NT2/D1 (cell line): ENCODE results near the gene TAF1.

Experiments
- SUZ12 ChIP-seq: IDR thresholded peaks from 2 replicates; pipeline ENCODE4 v1.6.1; 2011; ENCODE audit not compliant: insufficient read length, insufficient read depth; ENCODE audit errors: extremely low read depth
- YY1 ChIP-seq: IDR thresholded peaks from 2 replicates; pipeline ENCODE4 v1.6.1; 2011; ENCODE audit not compliant: insufficient read length, insufficient read depth

DNA sequence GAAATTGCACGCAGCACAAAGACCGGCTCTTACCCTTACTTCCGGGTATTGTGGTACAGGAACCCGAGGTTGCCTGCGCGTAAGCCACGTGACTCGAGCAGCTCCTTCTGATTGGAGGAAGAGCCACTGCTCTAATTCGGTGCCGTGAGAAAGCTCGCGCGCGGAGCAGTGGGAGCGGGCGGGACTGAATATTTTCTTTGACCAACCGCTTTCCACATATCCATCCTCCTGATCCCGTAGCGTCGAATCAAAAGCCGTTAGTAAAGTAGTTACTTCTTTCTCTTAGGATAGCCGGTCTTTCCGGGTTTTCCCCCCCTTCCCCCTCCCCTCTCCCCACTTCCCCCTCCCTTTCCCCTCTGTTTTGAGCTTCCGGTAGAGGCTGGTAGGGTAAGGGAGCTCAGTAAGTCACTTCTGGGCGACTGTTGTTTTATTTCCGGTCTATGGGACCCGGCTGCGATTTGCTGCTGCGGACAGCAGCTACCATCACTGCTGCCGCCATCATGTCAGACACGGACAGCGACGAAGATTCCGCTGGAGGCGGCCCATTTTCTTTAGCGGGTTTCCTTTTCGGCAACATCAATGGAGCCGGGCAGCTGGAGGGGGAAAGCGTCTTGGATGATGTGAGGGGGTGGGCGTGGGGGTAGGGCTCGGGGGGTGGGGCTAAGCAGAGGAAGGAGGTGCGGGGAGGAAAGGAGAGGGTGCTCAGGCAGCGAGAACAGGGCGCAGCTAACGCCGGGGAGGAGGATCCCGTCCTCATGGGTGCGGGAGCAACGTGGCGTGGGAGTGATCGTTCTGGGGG, at the start of gene TAF1:
- TF ChIP-seq SUZ12 (no peak), YY1 (no peak)
